Aorta (tissue), 5 donors: ENCODE measurements around the gene LYPLA2. TPM values are rescaled to one million over a fixed set of nuclear protein-coding genes. Genes with fewer than 3 reads are reported as not detected.
"Not testable (repeated sequence)": the region's sequence is repeated elsewhere in the genome, so short reads cannot be mapped to it uniquely, and the experiment has no call there.

Experiments
- ATAC-seq: fragments of 200-7000 bp; cut with Tn5 transposase; one replicate; pipeline ENCODE4 v1.9.1; 2022; ENCODE audit warnings: moderate library complexity; ENCODE audit not compliant: low FRiP score
- DNase-seq, 2 donors: peaks; one replicate each; pipeline ENCODE4 v3.0.0-alpha.2; 2020
- H3K27ac ChIP-seq, 2 donors: one replicate each; pipeline ENCODE4 v1.5.1; 2013; ENCODE audit warnings: low read length in 2 of 2, mild to moderate bottlenecking in 2 of 2, moderate library complexity in 2 of 2, control low read depth in 1 of 2, inconsistent platforms in 1 of 2, low read depth in 1 of 2
- H3K27me3 ChIP-seq, 2 donors: one replicate each; pipeline ENCODE4 v1.6.1; 2013; ENCODE audit warnings: control low read depth in 1 of 2, low read length in 1 of 2, mild to moderate bottlenecking in 1 of 2, moderate library complexity in 1 of 2; ENCODE audit not compliant: insufficient read depth in 2 of 2, control insufficient read depth in 1 of 2
- H3K36me3 ChIP-seq, 2 donors: one replicate each; pipeline ENCODE4 v1.6.1; 2013; ENCODE audit warnings: control low read depth in 1 of 2, low read length in 1 of 2, mild to moderate bottlenecking in 1 of 2; ENCODE audit not compliant: insufficient read depth in 2 of 2, control insufficient read depth in 1 of 2
- H3K4me1 ChIP-seq, 2 donors: one replicate each; pipeline ENCODE4 v1.6.1; 2013; ENCODE audit warnings: low read length in 2 of 2, control low read depth in 1 of 2, mild to moderate bottlenecking in 1 of 2, moderate library complexity in 1 of 2; ENCODE audit not compliant: insufficient read depth in 2 of 2, control insufficient read depth in 1 of 2
- H3K4me3 ChIP-seq, 2 donors: one replicate each; pipeline ENCODE4 v1.5.1; 2013; ENCODE audit warnings: low read length in 2 of 2, control low read depth in 1 of 2, mild to moderate bottlenecking in 1 of 2
- H3K9me3 ChIP-seq: one replicate; pipeline ENCODE4 v1.6.1; 2013; ENCODE audit warnings: mild to moderate bottlenecking, low read length; ENCODE audit not compliant: control insufficient read depth
- whole genome bisulfite sequencing, 2 donors: extraction: QIAGEN DNeasy Blood & Tissue Kit; methylation state at CpG; one replicate each; pipeline ENCODE4 v1.1.7; 2013; 5-methylcytosine and 5-hydroxymethylcytosine counted together
- intact Hi-C, 2 donors: fragments of 100-400 bp; cut with DNase I; formaldehyde crosslinking; loops; one replicate each; pipeline versions ENCODE4 v1.14.2 to v1.15.0; 2022
- polyA plus RNA-seq, 2 donors: library from polyadenylated mRNA; stranded (reverse); fragments of 200-250 nt; gene quantifications; one replicate each; pipeline ENCODE4 v1.2.3, GENCODE V29; 2013
- total RNA-seq, 2 donors: library from RNA; stranded (reverse); fragmentation: NEBNext Ultra II Directional; extraction: Animal tissue kit (Norgen Biotek cat#: 25700); gene quantifications; one replicate each; pipeline ENCODE4 v1.2.1, GENCODE V29; 2021
- donor health status: healthy with polysubstance abuse.
- donor health status: Bipolar disorder and iron deficiency.
- donor health status: DM: no; HTN: no; CAD: no.
- donor health status: DM: no; HTN: no; CAD: no.
- donor health status: DM: yes; HTN: yes; CAD: no.

Gene LYPLA2
- total and polyA plus RNA-seq, 4 donors = 17.3 to 32.5 (median 30.6) TPM

GRCh38 chr1:23774174-23774880, 16.6 kb upstream of the LYPLA2 start:
- ATAC-seq (no peak), DNase-seq (no peak)
- WGBS, 2 donors = 75 to 78% methylated on average over 6 of the region's 6 CpGs
- no peaks in the 10 kb centered on the region for H3K36me3 ChIP-seq
- H3K4me3 ChIP-seq = no peak overlapping the region
- no peaks in the 10 kb centered on the region for H3K9me3 ChIP-seq
- intact Hi-C loops = loop anchor here in 1 of 2 donors (1.0 to 10.0 kb wide), 2 partner anchors 90 to 142 kb away; partner anchors contain the start of gene FUCA1
- H3K27me3 ChIP-seq = no peaks in the 10 kb centered on the region
- peaks cover 0 to 5% of the 10 kb centered on the region in 2 donors for H3K4me1 ChIP-seq
- no peak overlapping the region for H3K27ac ChIP-seq

- no peak for DNase-seq
- Histone ChIP-seq H3K9me3 (no peaks in the 10 kb centered on the region), H3K27me3 (no peaks in the 10 kb centered on the region), H3K4me3 (no peak overlapping the region), H3K27ac (no peak overlapping the region), H3K4me1 (peaks cover 0 to 6% of the 10 kb centered on the region in 2 donors), H3K36me3 (no peaks in the 10 kb centered on the region)
- intact Hi-C loops = loop anchor here in 1 of 2 donors (10.0 kb wide), 1 partner anchor 89 kb away; the partner anchor contains the start of gene FUCA1
- 81 to 83% methylated on average over 2 of the region's 2 CpGs for WGBS, 2 donors
- ATAC-seq = no peak
Measured at GRCh38 chr1:23776217-23776616, 14.7 kb upstream of the LYPLA2 start.

GRCh38 chr1:23777979-23778814, 12.7 kb upstream of the LYPLA2 start, which contains the start of gene PITHD1:
TSS of gene PITHD1 (plus strand) at chr1:23778418. CDS start at chr1:23778516, 98 bp downstream.
- Histone ChIP-seq H3K27me3 (no peaks in the 10 kb centered on the region), H3K4me1 (peaks cover 0 to 6% of the 10 kb centered on the region in 2 donors), H3K4me3 (peak within 1 kb of the TSS; percentile 88 to 93), H3K9me3 (no peaks in the 10 kb centered on the region), H3K36me3 (no peaks in the 10 kb centered on the region), H3K27ac (peak within 1 kb of the TSS in 1 of 2 donors; percentile 94)
- intact Hi-C loops = loop anchor here in 1 of 2 donors (10.0 kb wide), 1 partner anchor 87 kb away; the partner anchor contains the start of gene FUCA1
- 0% methylated on average over 74 to 91 of the region's 91 CpGs for WGBS, 2 donors
- ATAC-seq (peak; percentile 89), DNase-seq (peak; percentile 83 to 91)

- no peaks in the 10 kb centered on the region for H3K27me3 ChIP-seq
- H3K27ac ChIP-seq = no peak overlapping the region
- intact Hi-C loops = loop anchor here in 1 of 2 donors (10.0 kb wide), 1 partner anchor 85 kb away; the partner anchor contains the start of gene FUCA1
- WGBS, 2 donors = 79 to 83% methylated on average over 3 of the region's 3 CpGs
- H3K4me1 ChIP-seq = peaks cover 0 to 6% of the 10 kb centered on the region in 2 donors
- DNase-seq = no peak
- ATAC-seq = no peak
- H3K4me3 ChIP-seq = no peak overlapping the region
- no peaks in the 10 kb centered on the region for H3K36me3 ChIP-seq
- no peaks in the 10 kb centered on the region for H3K9me3 ChIP-seq
Measured at GRCh38 chr1:23779826-23780371, 11.0 kb upstream of the LYPLA2 start.

- H3K4me3 ChIP-seq, H3K27ac ChIP-seq, H3K27me3 ChIP-seq, DNase-seq, H3K4me1 ChIP-seq, H3K36me3 ChIP-seq, H3K9me3 ChIP-seq, intact Hi-C loops, ATAC-seq: not testable (repeated sequence)
- 93 to 95% methylated on average over 11 of the region's 11 CpGs for WGBS, 2 donors
Measured at GRCh38 chr1:23783141-23783540, 7.8 kb upstream of the LYPLA2 start.

- no peaks in the 10 kb centered on the region for H3K27me3 ChIP-seq
- no peak for DNase-seq
- intact Hi-C loops = no loop called here
- WGBS, 2 donors = 85 to 87% methylated on average over 4 of the region's 4 CpGs
- peaks cover 5 to 7% of the 10 kb centered on the region in 2 donors for H3K36me3 ChIP-seq
- no peak overlapping the region for H3K4me3 ChIP-seq
- H3K9me3 ChIP-seq = no peaks in the 10 kb centered on the region
- no peak for ATAC-seq
- H3K4me1 ChIP-seq = no peaks in the 10 kb centered on the region
- H3K27ac ChIP-seq = no peak overlapping the region
Measured at GRCh38 chr1:23784846-23785245, 6.1 kb upstream of the LYPLA2 start.

GRCh38 chr1:23787701-23788100, 3.2 kb upstream of the LYPLA2 start:
- no peak for DNase-seq
- ATAC-seq = no peak
- WGBS, 2 donors = 85 to 89% methylated on average over 3 of the region's 3 CpGs
- intact Hi-C loops = no loop called here
- H3K9me3 ChIP-seq = no peaks in the 10 kb centered on the region
- H3K4me1 ChIP-seq = no peaks in the 10 kb centered on the region
- peaks cover 5 to 7% of the 10 kb centered on the region in 2 donors for H3K36me3 ChIP-seq
- no peak overlapping the region for H3K27ac ChIP-seq
- H3K27me3 ChIP-seq = no peaks in the 10 kb centered on the region
- H3K4me3 ChIP-seq = no peak overlapping the region

- peaks cover 5 to 7% of the 10 kb centered on the region in 2 donors for H3K36me3 ChIP-seq
- WGBS, 2 donors = 95% methylated on average over 3 of the region's 3 CpGs
- intact Hi-C loops = no loop called here
- no peak for ATAC-seq
- no peaks in the 10 kb centered on the region for H3K4me1 ChIP-seq
- H3K4me3 ChIP-seq = no peak overlapping the region
- no peak overlapping the region for H3K27ac ChIP-seq
- no peak for DNase-seq
- H3K9me3 ChIP-seq = no peaks in the 10 kb centered on the region
- no peaks in the 10 kb centered on the region for H3K27me3 ChIP-seq
Measured at GRCh38 chr1:23788695-23789094, 2.2 kb upstream of the LYPLA2 start.
